GM12873 (cell line): ENCODE measurements around the gene MEGF11.

Source experiments
- CTCF ChIP-seq: IDR thresholded peaks from 2 replicates; pipeline ENCODE4 v1.5.1; 2012; ENCODE audit warnings: low read depth, mild to moderate bottlenecking, moderate library complexity, low read length, control low read depth; ENCODE audit not compliant: insufficient read depth; ENCODE audit errors: missing control alignments

The MEGF11 gene

GRCh38 chr15:65869126-65869953, 384.2 kb downstream of the MEGF11 start, which contains the start of gene RAB11A:
TSS of gene RAB11A (plus strand) at chr15:65869491. CDS start at chr15:65869586, 95 bp downstream.
- TF ChIP-seq CTCF: peak; percentile 50

GRCh38 chr15:65868546-65869125, 384.9 kb downstream of the MEGF11 start:
- TF ChIP-seq CTCF: no peak

- TF ChIP-seq CTCF: no peak
Observed at GRCh38 chr15:65867244-65867643, 386.3 kb downstream of the MEGF11 start.

- no peak for TF ChIP-seq CTCF
Observed at GRCh38 chr15:65863106-65863505, 390.4 kb downstream of the MEGF11 start.

- TF ChIP-seq CTCF: peak; percentile 80
Observed at GRCh38 chr15:65862682-65863081, 390.9 kb downstream of the MEGF11 start.

- TF ChIP-seq CTCF: no peak
Observed at GRCh38 chr15:65857718-65858402, 395.7 kb downstream of the MEGF11 start.
